Immature natural killer cell (primary cell): ENCODE results near the gene PAFAH1B1. TPM values are rescaled to one million over a fixed set of nuclear protein-coding genes. Genes with fewer than 3 reads are reported as not detected.
"Not testable (repeated sequence)": the region's sequence is repeated elsewhere in the genome, so short reads cannot be mapped to it uniquely, and the experiment has no call there.

ENCODE experiments used
- DNase-seq, 3 donors: peaks; one replicate each; pipeline ENCODE4 v3.0.0; 2022; ENCODE audit warnings: mixed read lengths in 1 of 3
- H3K27ac Mint-ChIP-seq, 6 donors: one replicate each; pipeline ENCODE4 v1.8.0; 2020; ENCODE audit warnings: mixed read lengths in 6 of 6, mild to moderate bottlenecking in 5 of 6, inconsistent platforms in 4 of 6, moderate library complexity in 3 of 6
- H3K27me3 Mint-ChIP-seq, 3 donors: one replicate each; pipeline ENCODE4 v1.8.0; 2020 to 2021; ENCODE audit warnings: low read depth in 3 of 3, mild to moderate bottlenecking in 3 of 3, mixed read lengths in 3 of 3, moderate library complexity in 3 of 3, inconsistent platforms in 1 of 3
- H3K36me3 Mint-ChIP-seq, 3 donors: one replicate each; pipeline ENCODE4 v1.8.0; 2020; ENCODE audit warnings: mixed read lengths in 3 of 3, inconsistent platforms in 2 of 3, mild to moderate bottlenecking in 2 of 3
- H3K4me1 Mint-ChIP-seq, 2 donors: one replicate each; pipeline ENCODE4 v1.8.0; 2020; ENCODE audit warnings: inconsistent platforms in 2 of 2, mild to moderate bottlenecking in 2 of 2, mixed read lengths in 2 of 2, moderate library complexity in 1 of 2
- H3K4me3 Mint-ChIP-seq, 5 donors: one replicate each; pipeline ENCODE4 v1.8.0; 2020; ENCODE audit warnings: mild to moderate bottlenecking in 5 of 5, mixed read lengths in 5 of 5, inconsistent platforms in 3 of 5, moderate library complexity in 3 of 5
- H3K9me3 Mint-ChIP-seq, 6 donors: one replicate each; pipeline ENCODE4 v1.8.0; 2020; ENCODE audit warnings: mild to moderate bottlenecking in 6 of 6, mixed read lengths in 6 of 6, inconsistent platforms in 4 of 6, moderate library complexity in 3 of 6
- polyA plus RNA-seq, 3 donors: library from polyadenylated mRNA; unstranded; fragments of 300-500 nt; fragmentation: Illumina TruSeq; gene quantifications; one replicate each; pipeline ENCODE4 v1.2.3, GENCODE V29; 2021

The PAFAH1B1 gene
- 10 to 100 TPM in 1 of 3 donors, 1 to 10 TPM in 2; 6.5 to 14.0 (median 8.7) TPM for polyA plus RNA-seq

DNA sequence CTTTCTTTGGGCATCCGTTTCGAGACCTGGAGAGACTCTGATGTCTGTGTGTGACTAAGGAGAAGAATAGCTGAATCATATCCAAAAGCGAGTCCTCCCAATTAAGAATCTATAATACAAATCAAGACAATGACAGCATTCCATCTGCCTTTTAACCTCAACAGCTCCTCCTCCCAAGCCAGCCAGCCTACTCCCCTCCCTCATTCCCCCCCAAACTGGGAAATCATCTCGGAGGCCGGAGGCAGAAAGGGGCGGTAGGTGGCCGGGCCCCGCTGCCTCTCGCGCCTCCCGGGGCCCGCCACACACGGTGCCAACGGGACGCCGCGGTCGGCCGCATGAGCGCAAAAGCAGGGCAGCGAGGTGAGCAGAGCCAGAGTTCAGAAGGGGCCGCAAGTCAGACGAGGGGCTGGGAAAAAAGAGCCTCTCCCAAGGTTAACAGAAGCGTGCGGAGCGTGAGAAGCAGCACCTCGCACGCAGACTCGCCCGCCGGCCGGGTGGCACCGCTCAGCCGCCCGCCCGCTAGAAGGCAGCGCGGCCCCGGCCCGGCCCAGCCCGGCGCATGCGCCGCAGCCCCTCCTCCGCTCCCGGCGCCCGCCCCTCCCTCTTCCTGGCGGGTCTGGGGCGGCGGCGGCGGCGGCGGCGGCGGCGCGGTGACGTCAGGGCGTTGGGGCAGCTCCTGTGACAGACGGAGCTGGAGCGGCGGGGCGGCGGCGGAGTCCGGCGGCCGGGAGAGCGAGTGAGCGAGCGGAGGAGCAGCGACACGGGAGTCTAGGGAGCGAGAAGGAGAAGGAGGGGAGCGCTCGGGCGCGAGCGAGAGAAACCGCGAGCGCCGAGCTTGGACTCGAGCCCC lies at the start of gene PAFAH1B1:
Gene PAFAH1B1 (plus strand): TSS at position 684 of the 850 bp plus-strand sequence. CDS start 44,635 bp downstream, outside the sequence.
- Mint-ChIP-seq H3K9me3 (no peaks in the 10 kb centered on the region), H3K4me1 (peaks cover 32 to 37% of the 10 kb centered on the region in 2 donors), H3K27ac (peak within 1 kb of the TSS; percentile 88 to 99 (median 97)), H3K27me3 (peaks cover 5 to 15% (median 10%) of the 10 kb centered on the region in 3 donors), H3K36me3 (no peaks in the 10 kb centered on the region), H3K4me3 (peak within 1 kb of the TSS; percentile 89 to 97 (median 94))
- peak; percentile 96 to 97 (median 97) for DNase-seq

DNA sequence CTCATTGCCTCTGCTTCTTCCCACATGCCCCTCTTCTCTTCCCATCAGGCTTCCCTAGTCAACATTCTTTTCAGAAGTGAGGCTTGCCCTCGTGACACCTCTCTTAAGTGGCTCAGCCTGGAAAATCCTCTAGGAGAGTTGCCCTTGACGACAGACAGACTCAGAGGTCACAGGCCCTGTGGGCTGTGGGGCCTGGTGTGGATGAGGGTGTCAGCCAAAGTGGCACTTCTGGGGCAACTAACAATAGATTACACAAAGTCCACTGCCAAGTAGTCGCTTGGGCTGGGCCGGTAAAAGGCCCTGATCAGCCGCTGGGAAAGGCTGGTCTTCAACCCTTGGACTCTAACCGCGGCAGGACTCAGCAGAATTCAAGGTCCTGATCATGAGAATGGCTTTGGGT lies 48.1 kb upstream of the PAFAH1B1 start:
- no peaks in the 10 kb centered on the region for H3K9me3 Mint-ChIP-seq
- no peaks in the 10 kb centered on the region for H3K36me3 Mint-ChIP-seq
- no peak for DNase-seq
- no peak overlapping the region for H3K4me3 Mint-ChIP-seq
- peaks cover 3 to 6% (median 5%) of the 10 kb centered on the region in 3 donors for H3K27me3 Mint-ChIP-seq
- H3K27ac Mint-ChIP-seq = no peak overlapping the region
- no peaks in the 10 kb centered on the region for H3K4me1 Mint-ChIP-seq

DNA sequence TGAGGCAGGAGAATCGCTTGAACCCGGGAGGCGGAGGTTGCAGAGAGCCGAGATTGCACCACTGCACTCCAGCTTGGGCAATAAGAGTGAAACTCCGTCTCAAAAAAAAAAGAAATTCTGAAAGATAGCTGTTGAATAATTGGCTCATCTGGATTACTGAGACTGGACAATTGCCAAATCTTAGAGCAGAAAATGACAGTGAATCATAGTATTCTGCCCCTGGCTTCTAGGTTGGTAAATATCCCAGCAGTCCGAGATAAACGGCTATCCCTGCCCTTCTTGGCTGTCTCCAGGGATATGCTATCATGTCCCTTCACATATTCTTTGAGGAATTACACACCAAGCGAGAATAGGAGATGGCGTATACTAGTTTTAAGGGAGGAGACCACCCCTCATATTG lies 46.3 kb upstream of the PAFAH1B1 start:
- no peak for DNase-seq
- no peak overlapping the region for H3K27ac Mint-ChIP-seq
- H3K4me3 Mint-ChIP-seq = no peak overlapping the region
- H3K27me3 Mint-ChIP-seq = peaks cover 4 to 11% (median 6%) of the 10 kb centered on the region in 3 donors
- H3K9me3 Mint-ChIP-seq = no peaks in the 10 kb centered on the region
- no peaks in the 10 kb centered on the region for H3K4me1 Mint-ChIP-seq
- no peaks in the 10 kb centered on the region for H3K36me3 Mint-ChIP-seq

DNA sequence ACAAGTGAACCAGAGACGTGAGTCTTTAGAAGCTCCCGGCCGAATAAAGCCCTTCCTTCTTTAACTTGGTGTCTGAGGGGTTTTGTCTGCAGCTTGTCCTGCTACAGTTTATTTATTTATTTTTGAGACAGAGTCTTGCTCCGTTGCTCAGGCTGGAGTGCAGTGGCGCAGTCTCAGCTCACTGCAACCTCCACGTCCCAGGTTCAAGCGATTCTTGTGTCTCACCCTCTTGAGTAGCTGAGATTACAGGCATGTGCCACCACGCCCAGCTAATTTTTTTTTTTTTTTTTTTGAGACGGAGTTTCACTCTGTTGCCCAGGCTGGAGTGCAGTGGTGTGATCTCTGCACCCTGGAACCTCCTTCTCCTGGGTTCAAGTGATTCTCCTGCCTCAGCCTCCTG lies 45.4 kb upstream of the PAFAH1B1 start:
- not testable (repeated sequence) for H3K4me1 Mint-ChIP-seq, DNase-seq, H3K4me3 Mint-ChIP-seq, H3K36me3 Mint-ChIP-seq, H3K27ac Mint-ChIP-seq, H3K9me3 Mint-ChIP-seq
- peaks cover 4 to 11% (median 6%) of the 10 kb centered on the region in 3 donors for H3K27me3 Mint-ChIP-seq

DNA sequence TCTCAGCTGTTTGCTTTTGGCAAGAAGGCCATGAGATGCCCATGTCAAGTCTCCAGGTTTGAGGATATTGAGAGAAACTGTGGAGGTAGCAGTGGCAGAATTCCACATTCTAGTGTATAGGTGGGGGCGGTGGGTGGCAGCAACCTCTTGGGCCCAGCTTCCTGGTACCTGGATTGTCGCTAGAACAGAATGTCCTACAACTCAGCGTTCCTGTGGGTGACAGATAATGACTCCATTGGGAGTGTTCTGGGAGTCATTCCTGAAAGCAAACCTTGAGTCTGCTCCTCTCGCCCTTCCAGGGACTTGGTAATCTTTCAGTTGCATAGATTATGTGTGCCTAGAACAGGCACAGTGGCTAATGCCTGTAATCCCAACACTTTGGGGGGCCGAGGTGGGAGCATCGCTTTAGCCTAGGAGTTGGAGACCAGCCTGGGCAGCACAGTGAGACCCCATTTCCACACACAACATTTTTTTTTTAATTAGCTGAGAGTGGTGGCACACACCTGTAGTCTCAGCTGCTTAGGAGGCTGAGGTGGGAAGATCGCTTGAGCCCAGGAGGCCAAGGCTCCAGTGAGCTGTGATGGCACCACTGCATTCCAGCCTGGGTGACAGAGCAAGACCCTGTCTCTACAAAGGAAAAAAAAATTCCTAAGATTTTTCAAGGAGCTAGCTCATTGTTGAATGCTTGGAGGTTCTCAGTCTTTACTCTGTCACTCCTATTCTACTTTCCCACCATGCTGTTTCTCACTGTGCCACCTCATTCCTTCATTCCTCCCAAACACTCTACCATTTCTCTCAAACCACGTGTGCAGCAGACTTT lies 43.9 kb upstream of the PAFAH1B1 start:
- H3K27me3 Mint-ChIP-seq = peaks cover 4 to 14% (median 8%) of the 10 kb centered on the region in 3 donors

DNA sequence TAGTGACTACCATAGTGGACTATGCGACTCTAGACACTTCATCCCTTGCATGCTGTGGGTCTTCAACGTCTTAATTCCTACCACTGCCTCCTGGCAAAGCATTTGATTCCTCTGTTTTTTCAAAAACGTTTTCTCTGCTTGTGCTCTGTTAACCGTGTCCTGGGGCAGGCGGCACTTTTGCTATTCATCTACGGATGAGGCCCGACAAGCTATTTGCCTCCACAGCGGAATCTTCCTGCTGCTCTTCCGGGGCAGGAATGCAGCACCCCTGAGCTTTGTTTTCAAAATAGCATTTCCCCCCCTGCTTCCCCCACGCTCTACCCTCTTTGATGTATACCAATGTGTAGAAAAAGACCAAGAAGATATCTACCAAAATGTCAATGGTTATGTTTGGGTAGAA lies 42.0 kb upstream of the PAFAH1B1 start:
- Mint-ChIP-seq H3K9me3 (no peaks in the 10 kb centered on the region), H3K27me3 (peaks cover 2 to 12% (median 4%) of the 10 kb centered on the region in 3 donors), H3K4me1 (no peaks in the 10 kb centered on the region), H3K27ac (no peak overlapping the region), H3K36me3 (no peaks in the 10 kb centered on the region), H3K4me3 (no peak overlapping the region)
- no peak for DNase-seq

More for the DNA sequence above, 43.9 kb upstream of the PAFAH1B1 start:
- Mint-ChIP-seq H3K4me1 (no peaks in the 10 kb centered on the region), H3K9me3 (no peaks in the 10 kb centered on the region), H3K36me3 (no peaks in the 10 kb centered on the region), H3K27ac (no peak overlapping the region), H3K4me3 (no peak overlapping the region)
- DNase-seq = no peak

DNA sequence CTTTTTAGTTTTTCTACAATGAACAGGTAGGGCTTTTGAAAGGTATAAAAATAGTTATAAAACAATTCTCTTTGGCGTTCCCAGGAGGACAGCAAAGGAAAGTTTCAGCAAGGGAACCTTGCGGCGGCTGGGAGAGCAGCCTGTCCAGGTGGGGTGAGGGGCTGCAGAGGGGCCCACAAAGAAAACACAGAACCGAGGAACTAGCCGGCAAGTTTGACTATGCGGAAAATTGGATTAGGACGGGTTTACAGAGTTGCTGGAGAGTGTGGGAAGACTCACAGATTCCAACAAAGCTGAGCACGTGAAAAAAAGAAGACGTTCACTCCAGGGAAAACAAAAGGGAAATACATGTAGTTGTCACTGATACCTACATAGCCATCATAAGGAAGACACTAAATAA lies 41.5 kb upstream of the PAFAH1B1 start:
- DNase-seq = no peak
- Mint-ChIP-seq H3K4me3 (no peak overlapping the region), H3K4me1 (no peaks in the 10 kb centered on the region), H3K27ac (no peak overlapping the region), H3K9me3 (no peaks in the 10 kb centered on the region), H3K36me3 (no peaks in the 10 kb centered on the region), H3K27me3 (peaks cover 2 to 15% (median 4%) of the 10 kb centered on the region in 3 donors)

DNA sequence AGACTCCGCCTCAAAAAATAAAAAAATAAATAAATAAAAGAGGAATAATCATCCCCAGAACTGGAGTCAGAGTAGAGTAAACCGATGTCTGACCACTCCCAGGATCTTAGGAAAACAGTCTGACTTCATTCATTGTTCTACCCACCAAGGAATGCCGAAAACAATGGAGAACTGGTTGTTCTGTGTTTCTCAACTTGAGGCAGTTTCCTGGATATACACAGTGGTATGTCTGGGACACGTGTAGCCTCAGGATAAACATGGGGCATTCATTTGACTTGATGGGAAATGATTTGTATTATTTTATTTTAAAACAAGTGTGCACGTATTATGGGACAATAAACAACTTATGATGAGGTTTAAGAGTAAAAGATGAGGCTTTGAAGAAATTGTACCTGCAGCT lies 32.8 kb upstream of the PAFAH1B1 start:
- Mint-ChIP-seq H3K27me3 (peaks cover 0 to 15% (median 0%) of the 10 kb centered on the region in 3 donors), H3K4me1 (peaks cover 3 to 6% of the 10 kb centered on the region in 2 donors), H3K4me3 (no peak overlapping the region), H3K27ac (no peak overlapping the region), H3K36me3 (no peaks in the 10 kb centered on the region), H3K9me3 (no peaks in the 10 kb centered on the region)
- DNase-seq = no peak

DNA sequence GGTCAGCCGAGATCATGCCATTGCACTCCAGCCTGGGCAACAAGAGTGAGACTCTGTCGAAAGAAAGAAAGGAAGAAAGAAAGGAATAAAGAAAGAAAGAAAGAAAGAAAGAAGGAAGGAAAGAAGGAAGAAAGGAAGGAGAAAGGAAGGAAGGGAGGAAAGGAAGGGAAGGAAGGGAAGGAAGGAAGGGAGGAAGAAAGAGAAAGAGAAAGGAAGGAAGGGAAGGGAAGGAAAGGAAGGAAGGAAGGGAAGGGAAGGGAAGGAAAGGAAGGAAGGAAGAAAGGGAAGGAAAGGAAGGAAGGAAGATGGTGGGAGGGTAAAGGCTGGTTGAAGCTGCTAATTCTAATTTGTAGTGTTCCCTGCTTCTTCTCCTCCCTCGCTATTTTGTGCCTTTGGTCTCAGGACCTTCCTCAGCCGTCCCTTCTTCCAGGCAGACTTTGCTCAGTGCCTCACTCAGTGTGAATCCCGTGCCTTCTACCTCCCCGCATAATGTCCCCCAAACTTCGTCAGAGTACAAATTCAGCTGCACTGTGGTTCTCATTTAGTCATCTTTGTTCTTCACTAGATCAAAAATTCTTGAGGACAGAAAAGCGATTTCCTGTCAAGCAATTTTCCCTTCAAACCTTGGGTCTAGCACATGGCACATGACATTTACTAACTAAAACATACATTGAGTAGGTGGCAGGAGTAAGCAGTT lies 31.1 kb upstream of the PAFAH1B1 start:
- Mint-ChIP-seq H3K4me1 (peaks cover 3 to 6% of the 10 kb centered on the region in 2 donors), H3K4me3 (no peak overlapping the region), H3K9me3 (no peaks in the 10 kb centered on the region), H3K27ac (no peak overlapping the region), H3K27me3 (peaks cover 0 to 12% (median 0%) of the 10 kb centered on the region in 3 donors), H3K36me3 (no peaks in the 10 kb centered on the region)
- no peak for DNase-seq

DNA sequence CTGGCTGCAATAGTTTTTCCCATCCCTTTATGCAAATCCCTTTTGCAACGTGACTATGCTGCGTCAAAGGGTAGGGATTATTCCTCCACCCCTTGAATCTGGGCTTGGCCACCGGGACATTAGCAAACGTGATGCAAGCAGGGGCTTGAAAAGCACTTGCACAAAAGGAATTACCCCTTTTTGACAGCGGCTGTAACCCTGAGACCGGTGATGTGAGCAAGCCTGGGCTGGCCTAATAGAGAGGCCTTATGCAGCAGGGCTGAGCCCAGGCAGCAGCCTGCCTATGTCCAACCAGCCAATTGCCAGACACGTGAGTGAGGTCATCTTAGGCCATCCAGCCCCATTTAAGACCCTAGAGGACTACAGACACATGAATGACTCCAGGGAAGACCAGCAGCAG lies 30.4 kb upstream of the PAFAH1B1 start:
- H3K4me3 Mint-ChIP-seq = no peak overlapping the region
- no peaks in the 10 kb centered on the region for H3K9me3 Mint-ChIP-seq
- H3K4me1 Mint-ChIP-seq = peaks cover 1 to 3% of the 10 kb centered on the region in 2 donors
- no peak overlapping the region for H3K27ac Mint-ChIP-seq
- DNase-seq = no peak
- no peaks in the 10 kb centered on the region for H3K36me3 Mint-ChIP-seq
- H3K27me3 Mint-ChIP-seq = peaks cover 0 to 9% (median 0%) of the 10 kb centered on the region in 3 donors

DNA sequence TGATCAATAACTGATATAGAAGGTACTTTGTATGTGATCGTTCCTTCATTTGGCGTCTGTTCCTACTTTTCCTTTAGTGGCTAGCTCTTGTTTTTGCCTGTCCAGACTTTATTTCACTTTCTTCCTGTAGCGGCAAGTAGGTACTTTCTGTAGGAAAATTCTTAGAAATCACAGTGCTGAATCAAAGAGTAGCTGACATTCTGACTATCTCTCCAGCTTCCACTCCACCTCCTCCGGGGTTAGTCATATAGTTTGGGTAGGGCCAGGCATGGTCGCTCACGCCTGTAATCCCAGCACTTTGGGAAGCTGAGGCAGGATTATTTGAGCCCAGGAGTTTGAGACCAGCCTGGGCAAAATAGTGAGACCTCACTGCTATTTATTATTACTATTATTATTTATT lies 29.9 kb upstream of the PAFAH1B1 start:
- no peak for DNase-seq
- Mint-ChIP-seq H3K4me1 (no peaks in the 10 kb centered on the region), H3K36me3 (no peaks in the 10 kb centered on the region), H3K4me3 (no peak overlapping the region), H3K9me3 (no peaks in the 10 kb centered on the region), H3K27ac (no peak overlapping the region), H3K27me3 (peaks cover 0 to 6% (median 0%) of the 10 kb centered on the region in 3 donors)

DNA sequence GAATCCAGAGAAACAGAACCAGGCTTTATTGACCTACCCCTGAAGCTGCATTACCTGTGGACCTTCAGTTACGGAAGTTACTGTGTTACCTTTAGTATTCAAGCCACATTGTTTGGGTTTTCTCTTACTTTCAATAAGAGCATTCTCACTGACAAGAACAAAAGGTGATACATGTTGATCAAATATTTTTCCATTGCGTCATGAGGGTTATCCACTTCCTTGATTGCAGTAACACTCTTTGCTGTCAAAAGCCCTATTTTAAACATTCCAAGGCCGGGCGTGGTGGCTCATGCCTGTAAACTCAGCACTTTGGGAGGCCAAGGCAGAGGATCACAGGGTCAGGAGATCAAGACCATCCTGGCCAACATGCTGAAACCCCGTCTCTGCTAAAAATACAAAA lies 28.6 kb upstream of the PAFAH1B1 start:
- DNase-seq = no peak
- Mint-ChIP-seq H3K9me3 (no peaks in the 10 kb centered on the region), H3K27ac (no peak overlapping the region), H3K4me3 (no peak overlapping the region), H3K27me3 (peaks cover 1 to 6% (median 2%) of the 10 kb centered on the region in 3 donors), H3K36me3 (no peaks in the 10 kb centered on the region), H3K4me1 (no peaks in the 10 kb centered on the region)

DNA sequence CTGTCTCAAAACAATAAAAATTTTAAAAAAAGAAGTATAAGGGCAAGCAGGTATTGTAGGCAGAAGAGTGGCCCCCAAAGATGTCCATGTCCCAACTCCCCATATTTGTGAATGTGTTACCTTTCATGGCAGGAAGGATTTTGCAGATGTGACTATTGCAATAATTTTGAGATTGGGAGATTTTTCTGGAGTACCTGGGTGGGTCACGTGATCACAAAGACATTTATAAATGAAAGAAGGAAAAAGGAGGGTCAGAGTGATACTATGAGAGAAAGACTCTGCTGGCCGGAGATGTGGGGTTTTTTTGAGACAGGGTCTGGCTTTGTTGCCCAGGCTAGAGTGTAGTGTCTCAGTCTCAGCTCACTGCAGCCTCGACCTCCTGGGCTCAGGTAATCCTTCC lies 27.4 kb upstream of the PAFAH1B1 start:
- no peak for DNase-seq
- Mint-ChIP-seq H3K4me3 (no peak overlapping the region), H3K9me3 (no peaks in the 10 kb centered on the region), H3K36me3 (no peaks in the 10 kb centered on the region), H3K27me3 (peaks cover 1 to 6% (median 2%) of the 10 kb centered on the region in 3 donors), H3K4me1 (no peaks in the 10 kb centered on the region), H3K27ac (no peak overlapping the region)
